Liver (tissue), 9 donors: Measurements from ENCODE around the gene TBCD. TPM values are rescaled to one million over a fixed set of nuclear protein-coding genes. Genes with fewer than 3 reads are reported as not detected.

Experiments used
- DNase-seq: peaks from one replicate; pipeline ENCODE4 v3.0.0-alpha.2; 2017; ENCODE audit warnings: low spot score
- H3K27ac ChIP-seq, 2 donors: one replicate each; pipeline ENCODE4 v1.7.0; 2013; ENCODE audit warnings: inconsistent platforms in 2 of 2, low read length in 2 of 2, control low read depth in 1 of 2, low read depth in 1 of 2, mild to moderate bottlenecking in 1 of 2
- H3K27me3 ChIP-seq, 4 donors: one replicate each; pipeline versions ENCODE4 v1.6.1 to v1.7.0; 2013; ENCODE audit warnings: low read length in 3 of 4, inconsistent platforms in 1 of 4, mild to moderate bottlenecking in 1 of 4, moderate library complexity in 1 of 4; ENCODE audit not compliant: control insufficient read depth in 4 of 4, insufficient read depth in 4 of 4
- H3K36me3 ChIP-seq, 4 donors: one replicate each; pipeline versions ENCODE4 v1.6.1 to v1.7.0; 2013; ENCODE audit warnings: low read length in 3 of 4, mild to moderate bottlenecking in 3 of 4, low read depth in 1 of 4, moderate library complexity in 1 of 4; ENCODE audit not compliant: control insufficient read depth in 4 of 4, insufficient read depth in 3 of 4
- H3K4me1 ChIP-seq, 4 donors: one replicate each; pipeline versions ENCODE4 v1.6.1 to v1.7.0; 2013; ENCODE audit warnings: low read length in 3 of 4, mild to moderate bottlenecking in 3 of 4, moderate library complexity in 1 of 4; ENCODE audit not compliant: control insufficient read depth in 4 of 4, insufficient read depth in 4 of 4
- H3K4me3 ChIP-seq, 3 donors: one replicate each; pipeline versions ENCODE4 v1.6.1 to v1.7.0; 2013; ENCODE audit warnings: low read length in 3 of 3, control low read depth in 1 of 3, low read depth in 1 of 3, mild to moderate bottlenecking in 1 of 3
- H3K9ac ChIP-seq, 2 donors: one replicate each; pipeline ENCODE4 v1.7.0; 2013; ENCODE audit warnings: low read length in 2 of 2, mild to moderate bottlenecking in 2 of 2, moderate library complexity in 2 of 2, control low read depth in 1 of 2, low read depth in 1 of 2
- H3K9me3 ChIP-seq, 4 donors: one replicate each; pipeline versions ENCODE4 v1.6.1 to v1.7.0; 2013; ENCODE audit warnings: low read length in 3 of 4; ENCODE audit not compliant: control insufficient read depth in 4 of 4
- ATF3 ChIP-seq: IDR thresholded peaks from 2 replicates; pipeline ENCODE4 v1.6.1; 2016; ENCODE audit warnings: antibody characterized with exemption
- CTCF ChIP-seq: fragments of 150-350 bp; IDR thresholded peaks from 2 replicates; pipeline ENCODE4 v1.5.1; 2017; ENCODE audit warnings: improper control_type of control experiment, low read depth, low read length; ENCODE audit not compliant: missing input control
- FOXA1 ChIP-seq: IDR thresholded peaks from 2 replicates; pipeline ENCODE4 v1.6.1; 2016; ENCODE audit warnings: antibody characterized with exemption
- FOXA2 ChIP-seq: IDR thresholded peaks from 2 replicates; pipeline ENCODE4 v1.6.1; 2016; ENCODE audit warnings: antibody characterized with exemption
- GABPA ChIP-seq, 2 donors: IDR thresholded peaks in 1 of 2; conservative IDR thresholded peaks in 1 of 2; 2 replicates each; pipeline ENCODE4 v1.6.1; 2016; ENCODE audit warnings: antibody characterized with exemption in 2 of 2, mild to moderate bottlenecking in 1 of 2, moderate library complexity in 1 of 2
- HNF4G ChIP-seq: IDR thresholded peaks from 2 replicates; pipeline ENCODE4 v1.6.1; 2016; ENCODE audit warnings: antibody characterized with exemption
- MAX ChIP-seq: IDR thresholded peaks from 2 replicates; pipeline ENCODE4 v1.6.1; 2016; ENCODE audit warnings: antibody characterized with exemption
- NR2F2 ChIP-seq: IDR thresholded peaks from 2 replicates; pipeline ENCODE4 v1.6.1; 2016; ENCODE audit warnings: antibody characterized with exemption
- RAD21 ChIP-seq, 2 donors: IDR thresholded peaks; 2 replicates each; pipeline ENCODE4 v1.6.1; 2016; ENCODE audit warnings: antibody characterized with exemption in 2 of 2, mild to moderate bottlenecking in 2 of 2
- REST ChIP-seq: IDR thresholded peaks from 2 replicates; pipeline ENCODE4 v1.6.1; 2016; ENCODE audit warnings: antibody characterized with exemption, mild to moderate bottlenecking
- RXRA ChIP-seq, 2 donors: IDR thresholded peaks; 2 replicates each; pipeline ENCODE4 v1.6.1; 2017 to 2018; ENCODE audit warnings: antibody characterized with exemption in 2 of 2, mild to moderate bottlenecking in 1 of 2
- YY1 ChIP-seq: IDR thresholded peaks from 2 replicates; pipeline ENCODE4 v1.6.1; 2016; ENCODE audit warnings: antibody characterized with exemption, mild to moderate bottlenecking
- WGBS: extraction: QIAGEN DNeasy Blood & Tissue Kit; methylation state at CpG from one replicate; pipeline ENCODE4 v1.1.7; 2013; 5-methylcytosine and 5-hydroxymethylcytosine counted together
- polyA plus RNA-seq, 2 donors: library from polyadenylated mRNA; stranded (reverse) in 1 of 2; unstranded in 1 of 2; fragments of 200-250 nt in 1 of 2; fragments of >200 nt in 1 of 2; fragmentation: Nextera tagmentation in 1 of 2; extraction: Ambion mirVana in 1 of 2; gene quantifications; one replicate each; pipeline versions ENCODE4 v1.2.1 to v1.2.3, GENCODE V29; 2013 to 2015
- total RNA-seq, 2 donors: library from RNA; depleted of rRNA; stranded (reverse); fragments of >200 nt; gene quantifications; one replicate each; pipeline ENCODE4 v1.2.3, GENCODE V29; 2014
- donor health status: healthy.
- donor health status: healthy.
- donor health status: healthy.
- donor health status: healthy.
- donor health status: healthy.

Gene TBCD
- total and polyA plus RNA-seq, 4 donors: 29.8 to 42.2 (median 33.0) TPM

GRCh38 chr17:82754297-82755208, 2.7 kb downstream of the TBCD start:
- no peaks in the 10 kb centered on the region for H3K27me3 ChIP-seq
- WGBS: 86% methylated on average over 19 of the region's 19 CpGs
- H3K4me1 ChIP-seq: peaks cover 5 to 16% (median 12%) of the 10 kb centered on the region in 4 donors
- H3K36me3 ChIP-seq: peaks cover 0 to 2% (median 0%) of the 10 kb centered on the region in 4 donors
- no peak for DNase-seq
- no peaks in the 10 kb centered on the region for H3K9me3 ChIP-seq
- TF ChIP-seq FOXA1: no peak
- no peak for TF ChIP-seq HNF4G
- no peak for TF ChIP-seq YY1
- no peak for TF ChIP-seq GABPA (IDR thresholded peaks at IDR 0.05 in 1 of 2, conservative IDR thresholded peaks at IDR 0.05 in 1 of 2)
- no peak for TF ChIP-seq REST
- no peak for TF ChIP-seq RAD21 (IDR thresholded peaks at IDR 0.05)
- TF ChIP-seq MAX: no peak
- no peak for TF ChIP-seq ATF3
- no peak for TF ChIP-seq RXRA (IDR thresholded peaks at IDR 0.05)
- no peak for TF ChIP-seq FOXA2
- no peak for TF ChIP-seq CTCF
- no peak overlapping the region for H3K9ac ChIP-seq
- H3K27ac ChIP-seq: no peak overlapping the region
- no peak overlapping the region for H3K4me3 ChIP-seq

- H3K4me3 ChIP-seq: no peak overlapping the region
- no peaks in the 10 kb centered on the region for H3K9me3 ChIP-seq
- peaks cover 0 to 2% (median 0%) of the 10 kb centered on the region in 4 donors for H3K36me3 ChIP-seq
- no peak overlapping the region for H3K9ac ChIP-seq
- peaks cover 3 to 16% (median 12%) of the 10 kb centered on the region in 4 donors for H3K4me1 ChIP-seq
- H3K27me3 ChIP-seq: no peaks in the 10 kb centered on the region
- DNase-seq: no peak
- 84% methylated on average over 7 of the region's 7 CpGs for WGBS
- H3K27ac ChIP-seq: no peak overlapping the region
- TF ChIP-seq NR2F2: no peak
These were observed 4.3 kb downstream of the TBCD start for GRCh38 chr17:82756166-82756565.
